Measurements from ENCODE around the gene HLA-DMB. TPM values are rescaled to one million over a fixed set of nuclear protein-coding genes. Genes with fewer than 3 reads are reported as not detected.

Gene HLA-DMB
- total and polyA plus RNA-seq, 2 donors (not counting 3 experiments of a cell fraction or from before 2014, with no cell fraction given) = 0.75 TPM; not detected in 1

DNA sequence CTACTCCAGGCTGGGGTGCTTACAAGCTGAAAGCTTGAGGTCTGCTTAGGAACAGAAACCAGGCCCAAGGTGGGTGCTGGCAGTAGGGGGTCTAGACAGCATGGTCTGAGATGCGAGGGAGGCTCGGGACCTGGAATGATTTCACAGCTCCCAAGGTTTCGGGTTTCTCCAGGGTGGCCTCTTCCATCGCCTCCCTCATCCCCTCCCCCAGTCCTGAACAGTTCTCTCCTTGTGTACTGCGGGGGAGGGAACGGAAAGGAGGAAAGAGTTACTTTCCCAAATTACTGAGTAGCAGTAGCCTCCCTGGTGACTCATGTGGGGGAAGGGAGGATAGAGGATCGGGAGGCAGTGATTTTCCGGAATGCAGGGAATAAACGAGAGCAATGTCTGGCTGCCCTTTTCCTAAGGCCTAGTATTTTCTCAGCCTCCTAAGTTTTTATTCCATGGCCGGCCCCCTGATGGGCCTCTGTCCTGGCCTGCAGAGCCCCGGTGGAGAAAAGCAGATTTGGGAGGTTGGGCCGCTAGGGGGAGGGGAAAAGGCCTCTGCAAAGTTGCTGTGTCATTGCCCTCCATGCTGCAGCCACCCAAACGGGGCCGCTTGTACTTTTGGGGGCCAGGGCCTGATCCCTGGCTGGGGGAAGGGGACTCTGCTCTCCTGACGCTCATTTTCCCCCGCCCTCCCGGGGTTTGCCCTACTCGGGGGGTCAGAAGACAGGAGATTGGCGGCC lies 29.0 kb upstream of the HLA-DMB start:
- no peaks in the 10 kb centered on the region for H3K27me3 ChIP-seq (ENCODE audit: control insufficient read depth in 2 of 2, insufficient read depth in 2 of 2, low read length in 2 of 2)
- H3K4me1 ChIP-seq (ENCODE audit: control insufficient read depth, extremely low read depth, insufficient read depth, low read length) = peaks cover 26% of the 10 kb centered on the region
- H3K9me1 ChIP-seq (replicated peaks; ENCODE audit: control insufficient read depth, extremely low read depth, insufficient read depth, low read length) = no peaks in the 10 kb centered on the region
- ChIA-PET CTCF (interaction anchor here (0.9 to 13.7 kb wide), 6 partner anchors 15 to 131 kb away, joined by 3 to 187 read pairs (median 33); partner anchors contain the start of genes HLA-DMA and TAP2), POLR2A (interaction anchor here (0.7 to 5.8 kb wide), 3 partner anchors 14 to 1107 kb away, joined by 6 to 89 read pairs (median 58); partner anchors contain the start of genes HLA-DMA and NEU1)
- peaks cover 36% of the 10 kb centered on the region for H3K79me2 ChIP-seq (ENCODE audit: control insufficient read depth, insufficient read depth, low read length)
- peaks cover 9 to 11% of the 10 kb centered on the region in 2 experiments for H3K36me3 ChIP-seq (ENCODE audit: control insufficient read depth in 2 of 2, extremely low read depth in 1 of 2, insufficient read depth in 2 of 2, low read length in 2 of 2)
- H3K4me2 ChIP-seq (ENCODE audit: insufficient read depth, low read length) = peak overlapping the region; percentile 52
- peaks cover under 1% of the 10 kb centered on the region for H4K20me1 ChIP-seq (replicated peaks; ENCODE audit: control insufficient read depth, extremely low read depth, insufficient read depth, low read length)
- TSS peak; percentile 17 for BruUV-seq (replicated peaks)
- dilution Hi-C loops (cut with MboI; ENCODE audit: extremely low pct_ligation_motif_present, low sequenced_read_pairs) = no loop called here
- FAIRE-seq (peak; percentile 83), DNase-seq (ENCODE audit: low read depth, low spot score) (peak; percentile 81)
- peak overlapping the region; percentile 88 for H3K9ac ChIP-seq (replicated peaks; ENCODE audit: extremely low read depth, insufficient read depth, low read length)
- peak overlapping the region; percentile 81 for H3K27ac ChIP-seq (ENCODE audit: insufficient read depth, low read depth, low read length)
- peak overlapping the region; percentile 32 to 76 (median 55) for H3K4me3 ChIP-seq (replicated peaks in 1 of 3; ENCODE audit: insufficient read depth in 1 of 3, low read depth in 1 of 3, low read length in 3 of 3)
- intact Hi-C loops (cut with micrococcal nuclease) = loop anchor here (1.0 to 10.0 kb wide), 5 partner anchors 128 to 793 kb away; partner anchors contain the start of genes AGPAT1, CUTA, HSD17B8 and PHF1
- TF ChIP-seq, protein P1, sequence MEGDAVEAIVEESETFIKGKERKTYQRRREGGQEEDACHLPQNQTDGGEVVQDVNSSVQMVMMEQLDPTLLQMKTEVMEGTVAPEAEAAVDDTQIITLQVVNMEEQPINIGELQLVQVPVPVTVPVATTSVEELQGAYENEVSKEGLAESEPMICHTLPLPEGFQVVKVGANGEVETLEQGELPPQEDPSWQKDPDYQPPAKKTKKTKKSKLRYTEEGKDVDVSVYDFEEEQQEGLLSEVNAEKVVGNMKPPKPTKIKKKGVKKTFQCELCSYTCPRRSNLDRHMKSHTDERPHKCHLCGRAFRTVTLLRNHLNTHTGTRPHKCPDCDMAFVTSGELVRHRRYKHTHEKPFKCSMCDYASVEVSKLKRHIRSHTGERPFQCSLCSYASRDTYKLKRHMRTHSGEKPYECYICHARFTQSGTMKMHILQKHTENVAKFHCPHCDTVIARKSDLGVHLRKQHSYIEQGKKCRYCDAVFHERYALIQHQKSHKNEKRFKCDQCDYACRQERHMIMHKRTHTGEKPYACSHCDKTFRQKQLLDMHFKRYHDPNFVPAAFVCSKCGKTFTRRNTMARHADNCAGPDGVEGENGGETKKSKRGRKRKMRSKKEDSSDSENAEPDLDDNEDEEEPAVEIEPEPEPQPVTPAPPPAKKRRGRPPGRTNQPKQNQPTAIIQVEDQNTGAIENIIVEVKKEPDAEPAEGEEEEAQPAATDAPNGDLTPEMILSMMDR (IDR thresholded peaks at IDR 0.05; ENCODE audit: extremely low read depth in 1 of 2, insufficient read depth in 1 of 2, low read depth in 1 of 2, low read length in 2 of 2) = peak in 1 of 2 donors; percentile 24
- TF ChIP-seq EZH2 (IDR thresholded peaks at IDR 0.05; ENCODE audit: borderline replicate concordance, low read depth, low read length, severe bottlenecking) = no peak
- TF ChIP-seq POLR2AphosphoS5 (IDR thresholded peaks at IDR 0.05; ENCODE audit: insufficient read depth, low read depth, low read length) = peak; percentile 62
- TF ChIP-seq POLR2A (IDR thresholded peaks at IDR 0.05; ENCODE audit: low read depth, low read length) = peak; percentile 12
- TF ChIP-seq JUN (IDR thresholded peaks at IDR 0.05; ENCODE audit: borderline replicate concordance, insufficient read depth, insufficient read length, low read depth) = peak; percentile 62
- peak; percentile 27 for TF ChIP-seq MYC (IDR thresholded peaks at IDR 0.05; ENCODE audit: low read depth, low read length)
- no peak for TF ChIP-seq GATA2 (IDR thresholded peaks at IDR 0.05; ENCODE audit: insufficient read depth, insufficient read length, low read depth, low read length)
- peak; percentile 88 for TF ChIP-seq FOS (IDR thresholded peaks at IDR 0.05; ENCODE audit: borderline replicate concordance, insufficient read depth, low read length)
- TF ChIP-seq, protein P2, sequence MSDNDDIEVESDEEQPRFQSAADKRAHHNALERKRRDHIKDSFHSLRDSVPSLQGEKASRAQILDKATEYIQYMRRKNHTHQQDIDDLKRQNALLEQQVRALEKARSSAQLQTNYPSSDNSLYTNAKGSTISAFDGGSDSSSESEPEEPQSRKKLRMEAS (IDR thresholded peaks at IDR 0.05; ENCODE audit: insufficient read depth, insufficient read length) = no peak
- H3K9me3 ChIP-seq (replicated peaks; ENCODE audit: control insufficient read depth, insufficient read depth, low read length) = no peaks in the 10 kb centered on the region
- no peak overlapping the region for H2AFZ ChIP-seq (ENCODE audit: low read depth, low read length)
